Measurements from ENCODE around the gene BBS9.

- no peak for TF ChIP-seq CTCF (IDR thresholded peaks at IDR 0.05)
- no peak for TF ChIP-seq EP300 (IDR thresholded peaks at IDR 0.05)
- TF ChIP-seq POLR2A (IDR thresholded peaks at IDR 0.05), result no peak
- no peak for TF ChIP-seq POLR2AphosphoS5 (IDR thresholded peaks at IDR 0.05)
Observed at GRCh38 chr7:33152087-33152486, 22.7 kb downstream of the BBS9 start.

Measured in gastroesophageal sphincter (tissue), 3 donors.